Subcutaneous adipose tissue (tissue), 4 donors: Measurements from ENCODE around the gene EIF4A2. TPM values are rescaled to one million over a fixed set of nuclear protein-coding genes. Genes with fewer than 3 reads are reported as not detected.

ENCODE experiments used
- CTCF ChIP-seq: fragments of 450-650 bp; IDR thresholded peaks from one replicate; pipeline ENCODE4 v1.5.1; 2016; ENCODE audit warnings: low read depth, mild to moderate bottlenecking, control low read depth, antibody characterized with exemption, moderate library complexity
- total RNA-seq, 4 donors: library from RNA; depleted of rRNA; stranded (reverse); fragments of >200 nt; gene quantifications; one replicate each; pipeline ENCODE4 v1.1.0, GENCODE V29; 2016

The EIF4A2 gene
- total RNA-seq, 4 donors from 2014 or later: 320 to 423 (median 376) TPM

DNA sequence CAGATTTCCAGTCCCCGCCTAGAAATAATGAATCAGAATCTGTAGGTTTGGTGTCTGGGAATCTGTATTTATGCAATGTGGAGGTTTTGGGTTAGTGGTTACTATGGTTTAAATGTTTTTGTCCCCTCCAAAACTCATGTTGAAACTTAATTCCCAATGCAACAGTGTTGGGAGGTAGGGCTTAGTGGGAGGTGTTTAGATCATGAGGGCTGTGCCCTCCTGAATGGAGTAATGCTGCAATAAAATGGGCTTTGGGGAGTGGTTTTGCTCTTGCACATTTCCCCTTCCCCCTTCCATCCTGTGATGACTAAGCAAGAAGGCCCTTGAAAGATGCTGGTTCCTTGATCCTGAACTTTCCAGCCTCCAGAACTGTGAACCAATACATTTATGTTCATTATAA is 32.1 kb downstream of the EIF4A2 start:
- TF ChIP-seq CTCF: no peak

GRCh38 chr3:186818516-186818915 is 35.1 kb downstream of the EIF4A2 start:
- no peak for TF ChIP-seq CTCF

GRCh38 chr3:186818956-186819355 is 35.6 kb downstream of the EIF4A2 start:
- TF ChIP-seq CTCF: no peak

- TF ChIP-seq CTCF: no peak
Measured at GRCh38 chr3:186821429-186822387, 38.3 kb downstream of the EIF4A2 start.

GRCh38 chr3:186823386-186823785 is 40.0 kb downstream of the EIF4A2 start:
- TF ChIP-seq CTCF: no peak

GRCh38 chr3:186824430-186825139 is 41.2 kb downstream of the EIF4A2 start:
- no peak for TF ChIP-seq CTCF

- TF ChIP-seq CTCF: no peak
Measured at GRCh38 chr3:186825294-186825821, 42.0 kb downstream of the EIF4A2 start.
